MM.1S (cell line): ENCODE measurements around the gene BTBD9.

Experiments
- EZH2 ChIP-seq: fragments of 300-600 bp; sonication (generic); optimal IDR thresholded peaks from 2 replicates; pipeline ENCODE3; 2017; ENCODE audit warnings: low read depth, mild to moderate bottlenecking, antibody characterized with exemption, low read length, mixed read lengths
- EZH2phosphoT487 ChIP-seq: fragments of 300-600 bp; sonication (generic); IDR thresholded peaks from 2 replicates; pipeline ENCODE4 v1.6.1; 2018; ENCODE audit warnings: antibody characterized with exemption, low read length
- TF ChIP-seq, protein P1 (sequence below): fragments of 300-600 bp; sonication (generic); IDR thresholded peaks from 2 replicates; pipeline ENCODE4 v1.5.1; 2016; ENCODE audit warnings: antibody characterized with exemption, low read length, mixed read lengths

DNA sequence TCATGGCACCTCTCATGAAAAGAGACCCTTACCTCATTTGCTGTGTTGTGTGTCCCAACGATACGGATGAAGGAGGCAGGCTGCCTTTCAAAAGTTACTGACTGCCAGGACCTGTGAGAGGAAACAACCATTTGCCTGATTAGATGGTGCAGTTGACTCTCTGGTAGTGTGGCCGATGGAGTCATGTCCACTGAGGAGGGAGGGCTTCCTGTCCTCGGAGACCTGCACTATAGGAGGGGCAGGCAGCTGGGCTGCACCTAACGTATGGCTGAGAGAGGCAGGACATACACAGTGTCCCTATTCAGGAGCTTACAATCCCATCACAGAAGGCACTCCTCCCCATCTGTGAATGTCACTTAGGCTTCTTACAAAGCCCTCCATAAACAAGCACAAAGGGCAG, 447.2 kb downstream of the BTBD9 start:
- TF ChIP-seq, protein P1, sequence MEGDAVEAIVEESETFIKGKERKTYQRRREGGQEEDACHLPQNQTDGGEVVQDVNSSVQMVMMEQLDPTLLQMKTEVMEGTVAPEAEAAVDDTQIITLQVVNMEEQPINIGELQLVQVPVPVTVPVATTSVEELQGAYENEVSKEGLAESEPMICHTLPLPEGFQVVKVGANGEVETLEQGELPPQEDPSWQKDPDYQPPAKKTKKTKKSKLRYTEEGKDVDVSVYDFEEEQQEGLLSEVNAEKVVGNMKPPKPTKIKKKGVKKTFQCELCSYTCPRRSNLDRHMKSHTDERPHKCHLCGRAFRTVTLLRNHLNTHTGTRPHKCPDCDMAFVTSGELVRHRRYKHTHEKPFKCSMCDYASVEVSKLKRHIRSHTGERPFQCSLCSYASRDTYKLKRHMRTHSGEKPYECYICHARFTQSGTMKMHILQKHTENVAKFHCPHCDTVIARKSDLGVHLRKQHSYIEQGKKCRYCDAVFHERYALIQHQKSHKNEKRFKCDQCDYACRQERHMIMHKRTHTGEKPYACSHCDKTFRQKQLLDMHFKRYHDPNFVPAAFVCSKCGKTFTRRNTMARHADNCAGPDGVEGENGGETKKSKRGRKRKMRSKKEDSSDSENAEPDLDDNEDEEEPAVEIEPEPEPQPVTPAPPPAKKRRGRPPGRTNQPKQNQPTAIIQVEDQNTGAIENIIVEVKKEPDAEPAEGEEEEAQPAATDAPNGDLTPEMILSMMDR: no peak
- TF ChIP-seq EZH2: no peak
- TF ChIP-seq EZH2phosphoT487: no peak
